Body of pancreas (tissue), 4 donors: Measurements from ENCODE around the gene HMX1. TPM values are rescaled to one million over a fixed set of nuclear protein-coding genes. Genes with fewer than 3 reads are reported as not detected.

Experiments used
- ATAC-seq: fragments of 150-250 bp; one replicate; pipeline ENCODE4 v1.9.1; 2016
- DNase-seq, 4 donors: peaks; one replicate each; pipeline ENCODE4 v3.0.0-alpha.2; 2019
- H3K27ac ChIP-seq, 4 donors: fragments of 200-600 bp; sonication (generic); 1 replicate in 3 of 4; 2 replicates in 1 of 4; pipeline versions ENCODE4 v1.5.1 to v1.6.1; 2016 to 2019; ENCODE audit warnings: mild to moderate bottlenecking in 1 of 4, mixed read lengths in 1 of 4, moderate library complexity in 1 of 4
- H3K27me3 ChIP-seq, 2 donors: fragments of 200-600 bp; sonication (generic); one replicate each; pipeline ENCODE4 v1.6.0; 2016; ENCODE audit warnings: mild to moderate bottlenecking in 1 of 2
- H3K36me3 ChIP-seq, 2 donors: fragments of 200-600 bp; sonication (generic); replicated peaks in 1 of 2; 2 replicates each; pipeline ENCODE4 v1.5.1; 2016; ENCODE audit warnings: low read depth in 2 of 2; ENCODE audit not compliant: insufficient read depth in 1 of 2
- H3K4me1 ChIP-seq: fragments of 200-600 bp; sonication (generic); one replicate; pipeline ENCODE4 v1.6.0; 2016
- H3K4me3 ChIP-seq, 2 donors: fragments of 200-600 bp; sonication (generic); 1 replicate in 1 of 2; 2 replicates in 1 of 2; pipeline ENCODE4 v1.5.1; 2016 to 2019
- H3K9me3 ChIP-seq, 3 donors: fragments of 200-600 bp; sonication (generic); 1 replicate in 2 of 3; 2 replicates in 1 of 3; pipeline ENCODE4 v1.5.1; 2016
- CTCF ChIP-seq, 7 experiments: fragments of 450-650 bp in 4 of 7; fragments of 200-600 bp in 3 of 7; sonication (generic) in 3 of 7; IDR thresholded peaks; one replicate each; pipeline ENCODE4 v1.5.1; 2016 to 2019; ENCODE audit warnings: antibody characterized with exemption in 7 of 7
- POLR2A ChIP-seq, 3 donors: fragments of 450-650 bp; IDR thresholded peaks; one replicate each; pipeline ENCODE4 v1.6.1; 2016; ENCODE audit warnings: antibody characterized with exemption in 3 of 3, mild to moderate bottlenecking in 2 of 3
- WGBS, 2 donors: methylation state at CpG; one replicate each; pipeline ENCODE4 v1.1.5; 2017; 5-methylcytosine and 5-hydroxymethylcytosine counted together
- intact Hi-C: fragments of 100-400 bp; cut with DNase I; formaldehyde crosslinking; loops from one replicate; pipeline ENCODE4 v1.15.1; 2023
- total RNA-seq, 2 donors: library from RNA; depleted of rRNA; stranded (reverse); fragments of >200 nt; gene quantifications; one replicate each; pipeline ENCODE4 v1.1.0, GENCODE V29; 2016

HMX1 gene
- total RNA-seq, 2 donors from 2014 or later: not detected

DNA sequence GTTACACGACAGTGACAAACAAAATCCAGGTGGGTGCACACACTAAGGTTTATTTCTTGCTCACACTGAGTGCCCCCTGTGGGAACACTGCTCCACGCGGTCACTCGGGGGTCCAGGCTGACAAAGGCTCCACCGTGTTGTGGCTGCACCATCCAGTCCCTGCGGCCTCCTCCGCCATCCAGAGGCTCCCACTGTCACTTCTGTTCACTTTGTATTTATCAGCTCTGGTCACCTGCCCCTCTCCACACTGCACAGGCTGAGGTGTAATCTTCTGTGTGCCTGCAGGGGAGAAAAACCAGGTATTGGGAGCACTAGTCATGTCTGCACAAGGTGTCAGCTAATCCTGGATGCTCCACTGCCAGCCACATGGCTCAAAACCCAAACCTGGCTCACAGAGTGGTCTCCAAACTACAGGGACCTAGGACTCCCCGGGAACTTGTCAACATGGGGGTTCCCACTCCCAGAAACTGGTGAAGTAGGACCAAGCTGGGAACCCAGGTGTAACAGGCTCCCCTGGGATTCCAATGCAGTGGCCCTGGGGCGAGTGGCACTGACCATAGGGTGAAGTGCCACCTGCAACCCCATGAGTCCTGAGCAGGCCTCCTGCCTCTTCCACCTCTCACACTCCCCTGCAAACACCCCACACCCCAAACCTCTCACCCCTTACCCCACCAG lies 25.5 kb downstream of the HMX1 start:
- TF ChIP-seq POLR2A (IDR thresholded peaks at IDR 0.05): no peak
- no peak for TF ChIP-seq CTCF (IDR thresholded peaks at IDR 0.05)
- no peaks in the 10 kb centered on the region for H3K36me3 ChIP-seq
- H3K4me1 ChIP-seq: no peaks in the 10 kb centered on the region
- peaks cover 0 to 6% (median 0%) of the 10 kb centered on the region in 3 donors for H3K9me3 ChIP-seq
- intact Hi-C loops: no loop called here
- WGBS, 2 donors: 51 to 60% methylated on average over 7 to 9 of the region's 9 CpGs
- peaks cover 0 to 5% of the 10 kb centered on the region in 2 donors for H3K27me3 ChIP-seq
- DNase-seq: peak in 2 of 4 donors; percentile 2 to 5
- ATAC-seq: no peak
- H3K4me3 ChIP-seq: no peak overlapping the region
- no peak overlapping the region for H3K27ac ChIP-seq

- WGBS, 2 donors: 57 to 68% methylated on average over 14 of the region's 14 CpGs
- intact Hi-C loops: no loop called here
These were observed 26.5 kb downstream of the HMX1 start for GRCh38 chr4:8844976-8845690.

GRCh38 chr4:8843597-8843996 lies 28.0 kb downstream of the HMX1 start:
- 61 to 73% methylated on average over 3 of the region's 3 CpGs for WGBS, 2 donors
- H3K27me3 ChIP-seq: no peaks in the 10 kb centered on the region

More at GRCh38 chr4:8844976-8845690, 26.5 kb downstream of the HMX1 start:
- Histone ChIP-seq H3K4me1 (no peaks in the 10 kb centered on the region), H3K36me3 (no peaks in the 10 kb centered on the region), H3K9me3 (peaks cover 0 to 6% (median 0%) of the 10 kb centered on the region in 3 donors), H3K27me3 (peaks cover 0 to 5% of the 10 kb centered on the region in 2 donors), H3K4me3 (no peak overlapping the region), H3K27ac (no peak overlapping the region)
- TF ChIP-seq POLR2A (IDR thresholded peaks at IDR 0.05) (no peak), CTCF (IDR thresholded peaks at IDR 0.05) (no peak)
- ATAC-seq (no peak), DNase-seq (peak in 3 of 4 donors; percentile 1 to 6 (median 4))

DNA sequence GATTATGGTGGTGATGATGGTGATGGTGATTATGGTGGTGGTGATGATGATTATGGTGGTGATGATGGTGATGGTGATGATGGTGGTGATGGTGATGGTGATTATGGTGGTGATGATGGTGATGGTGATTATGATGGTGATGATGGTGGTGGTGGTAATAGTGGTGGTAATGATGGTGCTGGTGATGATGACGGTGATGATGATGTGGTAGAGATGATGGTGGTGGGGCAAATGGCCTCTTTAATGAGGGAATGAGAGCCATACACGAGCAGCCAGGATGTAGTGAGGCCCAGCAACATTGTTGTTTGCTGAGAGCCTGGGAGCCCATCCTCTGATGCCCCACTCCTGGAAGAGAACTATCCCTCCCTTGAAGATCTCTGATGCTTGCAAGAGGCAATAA lies 29.0 kb downstream of the HMX1 start:
- no peak overlapping the region for H3K27ac ChIP-seq
- no peak overlapping the region for H3K4me3 ChIP-seq
- no peaks in the 10 kb centered on the region for H3K4me1 ChIP-seq
- peak in 1 of 4 donors; percentile 2 for DNase-seq
- intact Hi-C loops: no loop called here
- ATAC-seq: no peak
- H3K27me3 ChIP-seq: no peaks in the 10 kb centered on the region
- WGBS, 2 donors: 41 to 60% methylated on average over 2 of the region's 2 CpGs
- TF ChIP-seq CTCF (IDR thresholded peaks at IDR 0.05) (no peak), POLR2A (IDR thresholded peaks at IDR 0.05) (no peak)
- peaks cover 0 to 6% (median 0%) of the 10 kb centered on the region in 3 donors for H3K9me3 ChIP-seq
- H3K36me3 ChIP-seq: no peaks in the 10 kb centered on the region

More at GRCh38 chr4:8843597-8843996, 28.0 kb downstream of the HMX1 start:
- Histone ChIP-seq H3K4me1 (no peaks in the 10 kb centered on the region), H3K9me3 (peaks cover 0 to 6% (median 0%) of the 10 kb centered on the region in 3 donors), H3K36me3 (no peaks in the 10 kb centered on the region), H3K4me3 (no peak overlapping the region), H3K27ac (no peak overlapping the region)
- DNase-seq: no peak
- ATAC-seq: no peak
- TF ChIP-seq POLR2A (IDR thresholded peaks at IDR 0.05): no peak
- intact Hi-C loops: no loop called here

DNA sequence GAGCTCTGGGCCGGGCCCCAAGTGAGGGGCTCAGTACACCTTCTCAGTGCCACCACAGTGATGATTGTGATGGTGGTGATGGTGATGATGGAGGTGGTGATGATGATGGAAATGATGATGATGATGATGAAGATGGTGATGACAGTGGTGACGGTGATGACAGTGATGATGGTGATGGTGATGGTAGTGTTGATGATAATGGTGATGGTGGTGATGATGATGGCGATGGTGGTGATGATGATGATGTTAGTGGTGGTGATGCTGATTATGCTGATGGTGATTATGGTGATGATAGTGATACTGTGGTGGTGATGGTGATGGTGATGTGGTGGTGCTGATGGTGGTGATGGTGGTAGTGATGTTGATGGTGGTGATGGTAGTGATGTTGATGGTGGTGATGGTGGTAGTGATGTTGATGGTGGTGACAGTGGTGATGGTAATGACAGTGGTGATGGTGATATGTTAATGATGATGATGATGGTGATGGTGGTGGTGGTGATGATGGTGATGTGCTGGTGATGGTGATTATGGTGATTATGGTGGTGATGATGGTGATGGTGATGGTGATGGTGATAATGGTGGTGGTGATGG lies 29.9 kb downstream of the HMX1 start:
- Histone ChIP-seq H3K36me3 (no peaks in the 10 kb centered on the region), H3K27ac (no peak overlapping the region), H3K9me3 (peaks cover 0 to 6% (median 0%) of the 10 kb centered on the region in 3 donors), H3K4me1 (no peaks in the 10 kb centered on the region), H3K27me3 (no peaks in the 10 kb centered on the region), H3K4me3 (no peak overlapping the region)
- ATAC-seq (no peak), DNase-seq (no peak)
- WGBS, 2 donors: 88 to 90% methylated on average over 3 of the region's 3 CpGs
- intact Hi-C loops: no loop called here
- TF ChIP-seq CTCF (IDR thresholded peaks at IDR 0.05) (peak in 1 of 7 experiments; percentile 4), POLR2A (IDR thresholded peaks at IDR 0.05) (no peak)
